ENCODE results near the gene TRIM9.

TRIM9 gene

DNA sequence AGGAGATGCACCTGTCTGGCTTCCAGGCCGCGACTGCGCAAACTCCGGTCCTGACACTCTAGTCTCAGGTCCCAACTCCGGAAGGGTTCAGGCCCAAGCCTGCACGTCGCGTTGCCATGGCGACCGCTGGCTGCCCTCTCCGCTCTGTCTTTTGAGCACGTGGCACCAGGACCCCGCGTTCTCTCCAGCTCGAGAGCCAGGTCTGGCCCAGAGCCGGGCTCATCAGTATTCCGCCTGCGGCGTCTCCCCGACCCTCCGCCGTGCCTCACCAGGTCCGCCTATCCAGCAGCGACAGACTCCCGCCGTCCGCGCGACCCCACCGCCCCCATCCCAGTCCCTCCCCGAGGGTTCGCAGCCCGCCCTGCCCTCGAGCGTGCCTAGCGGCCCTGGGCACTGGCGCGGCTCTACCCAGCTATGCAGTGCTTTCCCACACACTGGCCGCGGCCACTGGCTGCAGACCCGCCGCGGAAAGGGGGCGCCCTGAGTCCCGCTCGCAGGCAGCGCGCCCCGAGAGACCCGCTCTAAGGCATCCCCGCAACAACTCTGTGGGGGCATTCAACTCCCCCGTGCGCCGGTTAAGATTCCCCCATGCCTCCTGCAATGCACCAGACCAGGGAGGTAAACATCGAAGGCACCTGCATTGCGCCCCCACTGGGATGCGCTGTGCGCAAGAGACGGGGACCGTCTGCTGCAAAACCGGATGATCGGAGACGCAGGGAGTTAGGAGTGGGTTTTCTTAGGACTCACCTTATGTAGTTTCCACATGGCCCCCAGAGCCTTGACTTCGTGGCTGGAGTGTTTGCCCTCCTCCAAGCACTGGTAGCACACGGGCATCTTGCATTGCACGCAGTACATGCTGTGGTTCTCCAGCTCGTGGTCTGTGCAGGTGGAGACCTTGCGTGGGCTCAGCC lies 1.3 kb downstream of the TRIM9 start:
- TF ChIP-seq, protein P1, sequence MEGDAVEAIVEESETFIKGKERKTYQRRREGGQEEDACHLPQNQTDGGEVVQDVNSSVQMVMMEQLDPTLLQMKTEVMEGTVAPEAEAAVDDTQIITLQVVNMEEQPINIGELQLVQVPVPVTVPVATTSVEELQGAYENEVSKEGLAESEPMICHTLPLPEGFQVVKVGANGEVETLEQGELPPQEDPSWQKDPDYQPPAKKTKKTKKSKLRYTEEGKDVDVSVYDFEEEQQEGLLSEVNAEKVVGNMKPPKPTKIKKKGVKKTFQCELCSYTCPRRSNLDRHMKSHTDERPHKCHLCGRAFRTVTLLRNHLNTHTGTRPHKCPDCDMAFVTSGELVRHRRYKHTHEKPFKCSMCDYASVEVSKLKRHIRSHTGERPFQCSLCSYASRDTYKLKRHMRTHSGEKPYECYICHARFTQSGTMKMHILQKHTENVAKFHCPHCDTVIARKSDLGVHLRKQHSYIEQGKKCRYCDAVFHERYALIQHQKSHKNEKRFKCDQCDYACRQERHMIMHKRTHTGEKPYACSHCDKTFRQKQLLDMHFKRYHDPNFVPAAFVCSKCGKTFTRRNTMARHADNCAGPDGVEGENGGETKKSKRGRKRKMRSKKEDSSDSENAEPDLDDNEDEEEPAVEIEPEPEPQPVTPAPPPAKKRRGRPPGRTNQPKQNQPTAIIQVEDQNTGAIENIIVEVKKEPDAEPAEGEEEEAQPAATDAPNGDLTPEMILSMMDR (IDR thresholded peaks at IDR 0.05; ENCODE audit: borderline replicate concordance, insufficient read depth, low read depth, low read length): peak; percentile 77
- H3K4me3 ChIP-seq (ENCODE audit: low read depth, low read length): peak overlapping the region; percentile 68

DNA sequence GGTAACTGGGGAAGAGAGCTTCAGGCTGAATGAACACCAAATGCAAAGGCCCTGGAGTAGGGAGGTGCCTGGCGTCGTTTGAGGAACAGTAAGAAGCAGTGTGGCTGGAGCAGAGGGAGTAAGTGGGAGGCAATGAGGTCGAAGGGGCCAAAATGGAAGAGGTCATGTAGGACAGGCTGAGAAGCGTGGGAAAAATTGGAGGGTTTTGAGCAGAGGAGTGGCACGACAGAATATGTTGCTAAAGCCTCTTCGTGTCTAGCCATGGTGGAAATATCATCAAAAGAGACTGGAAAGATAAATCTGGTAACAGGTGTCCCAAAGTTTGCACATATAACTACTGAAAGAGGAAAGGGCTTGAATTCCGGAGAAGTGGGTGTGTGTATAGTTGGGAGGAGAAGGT lies 1.9 kb downstream of the TRIM9 start:
- TF ChIP-seq, protein P1 (IDR thresholded peaks at IDR 0.05; ENCODE audit: borderline replicate concordance, insufficient read depth, low read depth, low read length): no peak
- H3K4me3 ChIP-seq (ENCODE audit: low read depth, low read length): no peak overlapping the region

DNA sequence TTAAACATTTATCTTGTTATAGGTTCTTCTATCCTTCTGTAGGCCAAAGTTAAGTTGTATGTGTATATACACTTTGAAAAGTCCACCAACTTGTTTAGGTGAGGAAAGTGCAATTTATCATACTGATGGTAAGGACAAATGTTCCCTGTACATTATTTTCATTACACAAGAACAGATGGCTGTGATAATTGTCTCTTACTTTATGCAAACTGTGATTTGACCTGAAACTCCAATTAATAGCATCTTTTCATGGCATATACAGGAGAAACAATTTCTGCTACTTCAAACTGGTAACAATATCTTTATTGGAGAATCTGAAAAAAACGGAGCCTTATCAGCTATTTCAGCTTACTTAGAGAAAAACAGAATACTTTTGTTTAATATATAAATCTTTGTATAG lies 5.6 kb downstream of the TRIM9 start:
- no peak overlapping the region for H3K4me3 ChIP-seq (ENCODE audit: low read depth, low read length)
- TF ChIP-seq, protein P1 (IDR thresholded peaks at IDR 0.05; ENCODE audit: borderline replicate concordance, insufficient read depth, low read depth, low read length): no peak

DNA sequence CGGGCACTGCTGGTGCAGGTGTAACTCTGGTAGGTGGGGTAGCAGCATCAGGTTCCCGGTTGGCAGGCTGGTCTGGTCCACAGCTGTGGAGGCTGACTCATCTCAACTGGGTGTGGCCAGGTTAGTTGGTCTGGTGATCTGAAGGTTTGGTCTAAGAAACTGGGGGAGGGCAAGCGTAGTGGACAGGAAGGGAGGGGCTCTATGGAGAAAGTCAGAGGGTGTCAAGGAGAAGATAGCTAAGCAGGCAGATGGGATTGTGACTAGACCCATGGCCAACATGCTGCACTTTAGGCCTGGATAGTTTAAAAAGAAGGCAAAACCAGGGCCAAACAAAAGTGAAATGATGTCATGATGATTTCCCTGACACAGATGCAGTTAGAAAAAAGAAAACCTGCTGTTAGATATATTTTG lies 7.9 kb downstream of the TRIM9 start:
- no peak overlapping the region for H3K4me3 ChIP-seq (ENCODE audit: low read depth, low read length)

DNA sequence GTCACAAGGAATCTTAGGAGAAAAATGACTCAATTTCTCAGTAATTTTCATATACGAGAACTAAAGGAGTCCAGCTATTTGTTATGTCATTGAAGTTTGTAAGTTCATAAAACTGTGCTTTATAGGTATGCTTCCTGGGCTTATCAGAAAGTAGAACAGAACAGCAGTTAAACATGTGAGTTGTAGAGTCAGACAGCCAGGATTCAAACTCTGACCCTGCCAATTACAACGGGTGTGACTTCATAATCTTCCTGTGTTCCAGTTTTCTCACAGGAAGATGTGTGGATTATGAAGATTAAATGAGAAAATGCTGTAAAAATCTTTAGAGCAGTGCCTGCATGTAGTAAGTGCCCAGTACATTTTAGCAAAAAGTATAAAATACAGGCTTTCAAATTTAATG lies 8.9 kb downstream of the TRIM9 start:
- no peak overlapping the region for H3K4me3 ChIP-seq (ENCODE audit: low read depth, low read length)
- TF ChIP-seq, protein P1 (IDR thresholded peaks at IDR 0.05; ENCODE audit: borderline replicate concordance, insufficient read depth, low read depth, low read length): no peak

More for the DNA sequence above, 7.9 kb downstream of the TRIM9 start:
- TF ChIP-seq, protein P1 (IDR thresholded peaks at IDR 0.05; ENCODE audit: borderline replicate concordance, insufficient read depth, low read depth, low read length): no peak

DNA sequence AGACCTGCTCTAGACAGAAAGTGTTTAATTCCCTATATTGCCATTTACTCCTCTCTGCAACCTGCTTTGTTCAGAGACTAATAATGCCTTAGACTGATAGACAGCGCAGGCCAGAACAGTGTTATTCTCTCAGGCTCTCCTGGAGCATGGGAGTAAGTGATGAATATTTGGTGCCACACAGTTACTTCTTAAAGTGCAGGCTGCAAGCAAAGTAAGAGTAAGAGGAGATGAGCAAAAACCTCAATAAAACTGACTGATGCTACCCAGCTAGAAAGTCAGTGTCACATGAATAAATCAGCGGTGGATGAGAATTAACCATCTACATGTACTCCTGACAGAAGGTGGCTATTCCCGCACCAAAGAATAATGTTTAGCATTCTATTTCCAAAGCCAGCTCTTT lies 9.9 kb downstream of the TRIM9 start:
- TF ChIP-seq, protein P1 (IDR thresholded peaks at IDR 0.05; ENCODE audit: borderline replicate concordance, insufficient read depth, low read depth, low read length): no peak
- no peak overlapping the region for H3K4me3 ChIP-seq (ENCODE audit: low read depth, low read length)

DNA sequence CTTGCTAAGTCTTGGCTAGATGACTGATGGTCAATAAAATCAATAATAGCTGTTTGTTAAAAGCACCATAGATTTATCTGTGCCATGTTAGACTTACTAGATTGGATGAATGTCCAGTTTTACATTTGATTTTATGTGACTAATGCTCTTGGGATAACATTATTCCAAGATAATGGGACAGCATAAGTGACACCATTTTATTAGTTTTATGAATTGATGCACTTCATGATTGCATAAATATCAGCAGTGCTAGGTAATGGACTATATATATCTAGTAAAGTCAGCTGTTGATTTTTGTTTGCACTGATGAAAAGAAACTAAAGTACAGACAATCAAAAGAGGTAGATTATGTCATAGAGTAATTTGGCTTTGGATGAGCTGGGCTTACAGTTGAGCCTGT lies 10.4 kb downstream of the TRIM9 start:
- TF ChIP-seq, protein P1 (IDR thresholded peaks at IDR 0.05; ENCODE audit: borderline replicate concordance, insufficient read depth, low read depth, low read length): no peak
- H3K4me3 ChIP-seq (ENCODE audit: low read depth, low read length): no peak overlapping the region

Measured in GM12875 (cell line).